Thyroid gland (tissue), 4 donors: ENCODE results near the gene GALNT14. TPM values are rescaled to one million over a fixed set of nuclear protein-coding genes. Genes with fewer than 3 reads are reported as not detected.

Experiments
- DNase-seq, 2 donors: peaks; one replicate each; pipeline ENCODE4 v3.0.0-alpha.2; 2019
- H3K27ac ChIP-seq, 3 donors: fragments of 200-600 bp; sonication (generic); 1 replicate in 2 of 3; 2 replicates in 1 of 3; pipeline ENCODE4 v1.5.1; 2016 to 2019; ENCODE audit warnings: mild to moderate bottlenecking in 1 of 3, moderate library complexity in 1 of 3
- H3K27me3 ChIP-seq: fragments of 200-600 bp; sonication (generic); one replicate; pipeline ENCODE4 v1.5.1; 2019
- H3K36me3 ChIP-seq, 2 donors: fragments of 200-600 bp; sonication (generic); one replicate each; pipeline ENCODE4 v1.5.1; 2016 to 2019
- H3K4me1 ChIP-seq, 2 donors: fragments of 200-600 bp; sonication (generic); one replicate each; pipeline ENCODE4 v1.5.1; 2017 to 2019
- H3K4me3 ChIP-seq, 3 donors: fragments of 200-600 bp; sonication (generic); replicated peaks in 1 of 3; 1 replicate in 2 of 3; 2 replicates in 1 of 3; pipeline ENCODE4 v1.5.1; 2016; ENCODE audit warnings: mild to moderate bottlenecking in 1 of 3
- H3K9me3 ChIP-seq: fragments of 200-600 bp; sonication (generic); one replicate; pipeline ENCODE4 v1.5.1; 2017
- POLR2A ChIP-seq, 2 donors: fragments of 450-650 bp; IDR thresholded peaks; one replicate each; pipeline ENCODE4 v1.6.1; 2017; ENCODE audit warnings: antibody characterized with exemption in 2 of 2, mild to moderate bottlenecking in 2 of 2, moderate library complexity in 1 of 2
- WGBS, 2 donors: methylation state at CpG; one replicate each; pipeline ENCODE4 v1.1.5; 2017; 5-methylcytosine and 5-hydroxymethylcytosine counted together
- intact Hi-C: fragments of 100-400 bp; cut with DNase I; formaldehyde crosslinking; loops from one replicate; pipeline ENCODE4 v1.15.1; 2023
- total RNA-seq, 4 donors: library from RNA; depleted of rRNA; stranded (reverse); fragments of >200 nt; gene quantifications; one replicate each; pipeline ENCODE4 v1.2.3, GENCODE V29; 2016
- TF ChIP-seq, protein P1 (sequence below), 6 experiments: fragments of 200-600 bp in 3 of 6; fragments of 450-650 bp in 3 of 6; sonication (generic) in 3 of 6; IDR thresholded peaks; one replicate each; pipeline ENCODE4 v1.5.1; 2016 to 2019; ENCODE audit warnings: antibody characterized with exemption in 6 of 6, mild to moderate bottlenecking in 2 of 6, inconsistent platforms in 1 of 6, moderate library complexity in 1 of 6

Gene GALNT14
- total RNA-seq, 4 donors from 2014 or later = 0.54 to 5.1 (median 1.1) TPM

DNA sequence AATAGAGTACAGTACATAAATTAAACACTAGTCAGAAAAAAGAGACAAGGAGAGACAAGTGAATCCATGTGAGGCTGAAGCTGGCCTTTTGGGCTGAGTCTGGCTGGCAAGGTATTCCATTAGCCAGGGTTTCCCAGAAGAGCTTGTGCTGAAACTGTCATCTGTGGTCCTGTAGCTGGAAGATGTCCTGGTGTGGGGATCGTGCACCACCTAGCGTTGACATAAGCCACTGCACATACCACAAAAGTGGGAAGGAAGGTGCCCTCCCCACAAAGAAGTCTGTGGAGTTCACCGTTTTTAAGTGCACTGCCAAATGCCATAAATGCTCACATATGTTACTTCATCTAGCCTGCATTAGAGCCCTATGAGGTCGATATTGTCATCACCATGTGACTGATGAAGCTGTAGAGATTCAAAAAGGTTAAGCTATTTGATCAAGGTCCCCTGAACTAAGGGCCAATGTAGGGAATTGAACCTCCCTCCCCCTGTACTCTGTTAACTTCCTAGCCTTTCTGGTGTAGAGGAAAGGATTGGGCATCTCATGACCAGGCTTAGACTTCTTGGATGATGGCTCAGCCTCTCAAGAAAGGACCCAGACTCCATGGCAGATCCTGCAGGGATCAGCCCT lies 31.9 kb upstream of the GALNT14 start:
- DNase-seq = peak; percentile 46 to 62
- no peaks in the 10 kb centered on the region for H3K36me3 ChIP-seq
- WGBS, 2 donors = 0 to 8% methylated on average over 4 of the region's 4 CpGs
- TF ChIP-seq POLR2A (IDR thresholded peaks at IDR 0.05) = no peak
- TF ChIP-seq, protein P1, sequence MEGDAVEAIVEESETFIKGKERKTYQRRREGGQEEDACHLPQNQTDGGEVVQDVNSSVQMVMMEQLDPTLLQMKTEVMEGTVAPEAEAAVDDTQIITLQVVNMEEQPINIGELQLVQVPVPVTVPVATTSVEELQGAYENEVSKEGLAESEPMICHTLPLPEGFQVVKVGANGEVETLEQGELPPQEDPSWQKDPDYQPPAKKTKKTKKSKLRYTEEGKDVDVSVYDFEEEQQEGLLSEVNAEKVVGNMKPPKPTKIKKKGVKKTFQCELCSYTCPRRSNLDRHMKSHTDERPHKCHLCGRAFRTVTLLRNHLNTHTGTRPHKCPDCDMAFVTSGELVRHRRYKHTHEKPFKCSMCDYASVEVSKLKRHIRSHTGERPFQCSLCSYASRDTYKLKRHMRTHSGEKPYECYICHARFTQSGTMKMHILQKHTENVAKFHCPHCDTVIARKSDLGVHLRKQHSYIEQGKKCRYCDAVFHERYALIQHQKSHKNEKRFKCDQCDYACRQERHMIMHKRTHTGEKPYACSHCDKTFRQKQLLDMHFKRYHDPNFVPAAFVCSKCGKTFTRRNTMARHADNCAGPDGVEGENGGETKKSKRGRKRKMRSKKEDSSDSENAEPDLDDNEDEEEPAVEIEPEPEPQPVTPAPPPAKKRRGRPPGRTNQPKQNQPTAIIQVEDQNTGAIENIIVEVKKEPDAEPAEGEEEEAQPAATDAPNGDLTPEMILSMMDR (IDR thresholded peaks at IDR 0.05) = peak; percentile 75 to 96 (median 86)
- no peak overlapping the region for H3K27ac ChIP-seq
- no peaks in the 10 kb centered on the region for H3K9me3 ChIP-seq
- no peak overlapping the region for H3K4me3 ChIP-seq
- H3K4me1 ChIP-seq = no peaks in the 10 kb centered on the region
- intact Hi-C loops = loop anchor here (2.0 to 10.0 kb wide), 2 partner anchors 455 to 975 kb away; no protein-coding TSS in a partner anchor
- no peaks in the 10 kb centered on the region for H3K27me3 ChIP-seq

- Histone ChIP-seq H3K36me3 (no peaks in the 10 kb centered on the region), H3K4me1 (no peaks in the 10 kb centered on the region), H3K27me3 (no peaks in the 10 kb centered on the region), H3K27ac (no peak overlapping the region), H3K4me3 (no peak overlapping the region), H3K9me3 (no peaks in the 10 kb centered on the region)
- no peak for TF ChIP-seq POLR2A (IDR thresholded peaks at IDR 0.05)
- TF ChIP-seq, protein P1 (IDR thresholded peaks at IDR 0.05) = no peak
- 90 to 92% methylated on average over 5 to 6 of the region's 6 CpGs for WGBS, 2 donors
- DNase-seq = no peak
- intact Hi-C loops = no loop called here
These were observed 30.1 kb upstream of the GALNT14 start for GRCh38 chr2:31168291-31168690.

- Histone ChIP-seq H3K4me1 (no peaks in the 10 kb centered on the region), H3K4me3 (no peak overlapping the region), H3K27me3 (no peaks in the 10 kb centered on the region), H3K36me3 (no peaks in the 10 kb centered on the region), H3K9me3 (no peaks in the 10 kb centered on the region), H3K27ac (no peak overlapping the region)
- intact Hi-C loops = no loop called here
- whole genome bisulfite sequencing, 2 donors = 71 to 92% methylated on average over 1 of the region's 1 CpG
- no peak for DNase-seq
- TF ChIP-seq, protein P1 (IDR thresholded peaks at IDR 0.05) = no peak
- no peak for TF ChIP-seq POLR2A (IDR thresholded peaks at IDR 0.05)
These were observed 28.7 kb upstream of the GALNT14 start for GRCh38 chr2:31166925-31167324.

- Histone ChIP-seq H3K9me3 (no peaks in the 10 kb centered on the region), H3K4me3 (no peak overlapping the region), H3K27me3 (no peaks in the 10 kb centered on the region), H3K36me3 (no peaks in the 10 kb centered on the region), H3K4me1 (no peaks in the 10 kb centered on the region), H3K27ac (no peak overlapping the region)
- 40 to 58% methylated on average over 6 of the region's 6 CpGs for WGBS, 2 donors
- DNase-seq = no peak
- intact Hi-C loops = no loop called here
- TF ChIP-seq, protein P1 (IDR thresholded peaks at IDR 0.05) = no peak
- TF ChIP-seq POLR2A (IDR thresholded peaks at IDR 0.05) = no peak
These were observed 24.8 kb upstream of the GALNT14 start for GRCh38 chr2:31163011-31163539.

- DNase-seq = no peak
- intact Hi-C loops = no loop called here
- Histone ChIP-seq H3K27me3 (no peaks in the 10 kb centered on the region), H3K4me3 (no peak overlapping the region), H3K27ac (no peak overlapping the region), H3K36me3 (no peaks in the 10 kb centered on the region), H3K9me3 (no peaks in the 10 kb centered on the region), H3K4me1 (no peaks in the 10 kb centered on the region)
- TF ChIP-seq POLR2A (IDR thresholded peaks at IDR 0.05) = no peak
- TF ChIP-seq, protein P1 (IDR thresholded peaks at IDR 0.05) = no peak
- WGBS, 2 donors = 83 to 84% methylated on average over 6 of the region's 6 CpGs
These were observed 23.4 kb upstream of the GALNT14 start for GRCh38 chr2:31161637-31162036.
